CD4-positive, alpha-beta memory T cell (primary cell): ENCODE data around the gene OR10K2. TPM values are rescaled to one million over a fixed set of nuclear protein-coding genes. Genes with fewer than 3 reads are reported as not detected.

Experiments used
- CTCF ChIA-PET: fragments of 350-600 bp; sonication (Branson Sonifier 250); formaldehyde crosslinking; loops from one replicate; lab custom pipeline; 2021; ENCODE audit warnings: inconsistent platforms; ENCODE audit not compliant: partially characterized antibody; lab: Charles Lee
- POLR2A ChIA-PET: fragments of 350-600 bp; sonication (Branson Sonifier 250); formaldehyde crosslinking; loops from one replicate; lab custom pipeline; 2021; ENCODE audit not compliant: partially characterized antibody; lab: Charles Lee
- DNase-seq, 5 donors: peaks; one replicate each; pipeline versions ENCODE4 v3.0.0 to v3.0.0-alpha.2; 2020 to 2022; ENCODE audit warnings: mixed read lengths in 1 of 5
- H3K27ac ChIP-seq: one replicate; pipeline ENCODE4 v1.7.0; 2013; ENCODE audit warnings: low read depth, low read length
- H3K27me3 ChIP-seq: 2 replicates; pipeline ENCODE4 v1.7.0; 2013; ENCODE audit warnings: mild to moderate bottlenecking, low read length, moderate library complexity; ENCODE audit not compliant: insufficient read depth
- H3K36me3 ChIP-seq: 2 replicates; pipeline ENCODE4 v1.7.0; 2013; ENCODE audit warnings: mild to moderate bottlenecking, low read length, moderate library complexity; ENCODE audit not compliant: insufficient read depth
- H3K4me1 ChIP-seq: 2 replicates; pipeline ENCODE4 v1.7.0; 2013; ENCODE audit warnings: mild to moderate bottlenecking, low read length, moderate library complexity; ENCODE audit not compliant: insufficient read depth
- H3K4me3 ChIP-seq, 2 donors: one replicate each; pipeline ENCODE4 v1.7.0; 2013; ENCODE audit warnings: low read length in 2 of 2, mild to moderate bottlenecking in 1 of 2
- H3K9me3 ChIP-seq, 2 donors: one replicate each; pipeline ENCODE4 v1.7.0; 2013; ENCODE audit warnings: low read length in 2 of 2, control low read depth in 1 of 2; ENCODE audit not compliant: control insufficient read depth in 1 of 2
- H3K27ac Mint-ChIP-seq, 7 donors: one replicate each; pipeline ENCODE4 v1.8.0; 2020 to 2021; ENCODE audit warnings: mixed read lengths in 7 of 7, mild to moderate bottlenecking in 6 of 7, inconsistent platforms in 3 of 7, moderate library complexity in 3 of 7
- H3K27me3 Mint-ChIP-seq, 2 donors: one replicate each; pipeline ENCODE4 v1.8.0; 2020 to 2021; ENCODE audit warnings: mixed read lengths in 2 of 2
- H3K36me3 Mint-ChIP-seq, 2 donors: one replicate each; pipeline ENCODE4 v1.8.0; 2020 to 2021; ENCODE audit warnings: mixed read lengths in 2 of 2, inconsistent platforms in 1 of 2, mild to moderate bottlenecking in 1 of 2
- H3K4me1 Mint-ChIP-seq, 4 donors: one replicate each; pipeline ENCODE4 v1.8.0; 2020 to 2021; ENCODE audit warnings: mixed read lengths in 4 of 4, mild to moderate bottlenecking in 1 of 4
- H3K4me3 Mint-ChIP-seq, 8 donors: one replicate each; pipeline ENCODE4 v1.8.0; 2020 to 2021; ENCODE audit warnings: mixed read lengths in 8 of 8, mild to moderate bottlenecking in 7 of 8, moderate library complexity in 6 of 8, inconsistent platforms in 3 of 8
- H3K9me3 Mint-ChIP-seq, 8 donors: one replicate each; pipeline ENCODE4 v1.8.0; 2020 to 2021; ENCODE audit warnings: mixed read lengths in 8 of 8, mild to moderate bottlenecking in 5 of 8, inconsistent platforms in 3 of 8, moderate library complexity in 1 of 8
- intact Hi-C: fragments of 100-400 bp; cut with micrococcal nuclease; formaldehyde crosslinking; loops from one replicate; pipeline ENCODE4 v1.15.1; 2023
- polyA plus RNA-seq, 2 donors: library from polyadenylated mRNA; unstranded; fragments of 300-500 nt; fragmentation: Illumina TruSeq; gene quantifications; one replicate each; pipeline ENCODE4 v1.2.3, GENCODE V29; 2021
- total RNA-seq, 2 experiments: library from RNA; stranded (reverse); gene quantifications; one replicate each; pipeline ENCODE4 v1.2.3, GENCODE V29; 2021

OR10K2 gene, protein sequence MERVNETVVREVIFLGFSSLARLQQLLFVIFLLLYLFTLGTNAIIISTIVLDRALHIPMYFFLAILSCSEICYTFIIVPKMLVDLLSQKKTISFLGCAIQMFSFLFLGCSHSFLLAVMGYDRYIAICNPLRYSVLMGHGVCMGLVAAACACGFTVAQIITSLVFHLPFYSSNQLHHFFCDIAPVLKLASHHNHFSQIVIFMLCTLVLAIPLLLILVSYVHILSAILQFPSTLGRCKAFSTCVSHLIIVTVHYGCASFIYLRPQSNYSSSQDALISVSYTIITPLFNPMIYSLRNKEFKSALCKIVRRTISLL
- total RNA-seq (not detected), polyA plus RNA-seq (not detected)

DNA sequence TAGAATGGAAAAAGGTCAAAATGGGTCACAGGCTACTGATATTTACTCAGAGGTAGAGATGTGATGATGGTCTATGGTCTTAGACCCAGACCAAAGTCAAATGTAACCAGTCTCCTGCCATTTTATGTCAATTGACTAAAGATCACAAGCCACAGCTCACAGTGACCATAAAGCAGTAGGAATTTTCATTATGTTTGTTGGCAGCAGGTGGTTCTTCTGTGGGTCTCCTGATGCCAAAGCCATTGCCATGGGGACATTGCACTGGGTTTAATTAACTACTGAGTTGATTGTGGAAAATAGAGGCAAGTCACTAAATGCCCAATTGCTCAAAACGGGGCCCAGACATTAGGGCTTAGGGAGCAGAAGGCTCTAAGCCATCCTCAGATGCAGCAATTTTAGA is at the start of gene OR10K2:
TSS of gene OR10K2 (minus strand) at position 101 of the 400 bp plus-strand sequence. CDS start 5,371 bp downstream, outside the sequence.
- peaks cover 7 to 19% of the 10 kb centered on the region in 2 donors for H3K27me3 Mint-ChIP-seq
- H3K4me3 ChIP-seq = no peak within 1 kb of the TSS
- H3K36me3 ChIP-seq = no peaks in the 10 kb centered on the region
- ChIA-PET POLR2A (no interaction called here), CTCF (no interaction called here)
- no peak within 1 kb of the TSS for H3K4me3 Mint-ChIP-seq
- peaks cover 0 to 23% (median 17%) of the 10 kb centered on the region in 8 donors for H3K9me3 Mint-ChIP-seq
- no peaks in the 10 kb centered on the region for H3K4me1 Mint-ChIP-seq
- no peak within 1 kb of the TSS for H3K27ac Mint-ChIP-seq
- DNase-seq = no peak
- intact Hi-C loops = no loop called here
- H3K36me3 Mint-ChIP-seq = no peaks in the 10 kb centered on the region
- H3K4me1 ChIP-seq = no peaks in the 10 kb centered on the region
- H3K27me3 ChIP-seq = no peaks in the 10 kb centered on the region
- no peaks in the 10 kb centered on the region for H3K9me3 ChIP-seq
- no peak within 1 kb of the TSS for H3K27ac ChIP-seq

DNA sequence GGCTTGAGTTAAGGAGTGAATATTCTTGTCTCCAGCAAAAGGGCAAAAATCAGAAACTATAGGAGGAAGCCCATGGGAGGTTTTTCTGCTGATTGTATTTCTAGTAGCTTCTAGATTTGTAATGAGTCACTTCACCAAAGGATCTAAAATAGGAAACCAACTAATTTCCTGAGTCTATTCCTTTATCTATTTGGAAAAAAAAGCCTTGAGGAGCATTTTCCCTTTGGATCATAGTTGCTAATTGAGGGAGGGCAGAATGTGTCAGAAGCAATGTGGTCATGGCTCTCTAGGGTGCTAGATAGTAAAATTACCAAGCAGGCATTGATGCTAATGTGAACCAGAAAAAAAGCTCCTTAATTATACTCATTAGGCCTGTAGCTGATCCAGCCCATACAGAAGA is 45.9 kb upstream of the OR10K2 start, which contains the start of gene OR10R2:
TSS of gene OR10R2 (plus strand) at position 301 of the 400 bp plus-strand sequence. CDS start 106 bp downstream, outside the sequence.
- H3K27me3 Mint-ChIP-seq = peaks cover 12 to 15% of the 10 kb centered on the region in 2 donors
- ChIA-PET POLR2A (no interaction called here), CTCF (no interaction called here)
- H3K4me3 ChIP-seq = no peak within 1 kb of the TSS
- no peaks in the 10 kb centered on the region for H3K4me1 ChIP-seq
- H3K4me3 Mint-ChIP-seq = no peak within 1 kb of the TSS
- H3K36me3 Mint-ChIP-seq = no peaks in the 10 kb centered on the region
- H3K4me1 Mint-ChIP-seq = no peaks in the 10 kb centered on the region
- H3K27ac ChIP-seq = no peak within 1 kb of the TSS
- no peaks in the 10 kb centered on the region for H3K36me3 ChIP-seq
- no peaks in the 10 kb centered on the region for H3K9me3 ChIP-seq
- no peaks in the 10 kb centered on the region for H3K27me3 ChIP-seq
- H3K9me3 Mint-ChIP-seq = no peaks in the 10 kb centered on the region
- no peak within 1 kb of the TSS for H3K27ac Mint-ChIP-seq
- no peak for DNase-seq
- intact Hi-C loops = no loop called here

DNA sequence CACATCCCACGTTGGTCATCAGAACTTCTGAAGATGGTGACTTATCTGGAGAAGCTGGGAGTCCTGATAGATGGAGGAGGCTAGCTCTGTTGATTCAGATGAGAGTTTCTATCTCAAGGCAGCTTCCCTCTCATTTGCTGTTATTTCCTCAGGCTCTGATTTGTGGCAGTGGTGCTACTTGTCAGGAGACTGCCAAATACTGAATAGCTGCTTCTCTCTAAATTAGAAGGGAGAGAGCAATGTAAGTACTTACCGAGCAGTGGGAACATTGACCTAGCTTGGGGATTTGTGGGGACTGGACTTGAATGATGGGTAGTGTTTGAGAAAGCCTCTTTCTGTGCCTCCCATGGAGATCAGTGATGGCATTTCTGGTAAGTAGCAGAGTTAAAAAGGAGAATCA is 35.5 kb upstream of the OR10K2 start, which contains the start of gene OR10K1:
TSS of gene OR10K1 (plus strand) at position 301 of the 400 bp plus-strand sequence. CDS start 3,728 bp downstream, outside the sequence.
- H3K4me3 Mint-ChIP-seq = no peak within 1 kb of the TSS
- no peaks in the 10 kb centered on the region for H3K27me3 ChIP-seq
- no peak within 1 kb of the TSS for H3K4me3 ChIP-seq
- no peak for DNase-seq
- peaks cover 0 to 3% (median 0%) of the 10 kb centered on the region in 8 donors for H3K9me3 Mint-ChIP-seq
- H3K4me1 Mint-ChIP-seq = no peaks in the 10 kb centered on the region
- no peak within 1 kb of the TSS for H3K27ac Mint-ChIP-seq
- no peaks in the 10 kb centered on the region for H3K36me3 Mint-ChIP-seq
- no peaks in the 10 kb centered on the region for H3K9me3 ChIP-seq
- intact Hi-C loops = no loop called here
- H3K27ac ChIP-seq = no peak within 1 kb of the TSS
- ChIA-PET CTCF (no interaction called here), POLR2A (no interaction called here)
- no peaks in the 10 kb centered on the region for H3K36me3 ChIP-seq
- no peaks in the 10 kb centered on the region for H3K4me1 ChIP-seq
- H3K27me3 Mint-ChIP-seq = peaks cover 9 to 15% of the 10 kb centered on the region in 2 donors

DNA sequence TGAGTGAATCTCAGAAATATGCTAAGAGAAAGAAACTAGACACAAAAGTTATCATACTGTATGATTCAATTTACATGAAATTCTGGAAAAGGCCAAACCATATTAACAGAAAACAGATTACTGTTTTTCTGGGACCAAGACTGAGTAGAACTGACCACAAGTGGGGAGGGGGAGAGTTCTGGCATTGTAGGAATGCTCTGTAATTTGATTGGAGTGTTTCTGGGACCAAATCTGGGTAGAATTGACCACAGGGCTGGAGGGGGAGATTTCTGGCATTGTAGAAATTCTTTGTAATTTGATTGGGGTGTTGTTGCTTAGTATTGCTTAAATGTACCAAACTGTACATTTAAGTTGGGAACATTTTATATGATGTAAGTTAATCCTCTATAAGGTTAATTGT is 32.2 kb upstream of the OR10K2 start:
- ChIA-PET POLR2A (no interaction called here), CTCF (no interaction called here)
- Mint-ChIP-seq H3K27me3 (peaks cover 20 to 27% of the 10 kb centered on the region in 2 donors), H3K9me3 (peaks cover 0 to under 1% (median 0%) of the 10 kb centered on the region in 8 donors), H3K4me1 (no peaks in the 10 kb centered on the region), H3K27ac (no peak overlapping the region), H3K36me3 (no peaks in the 10 kb centered on the region), H3K4me3 (no peak overlapping the region)
- Histone ChIP-seq H3K9me3 (no peaks in the 10 kb centered on the region), H3K4me3 (no peak overlapping the region), H3K4me1 (no peaks in the 10 kb centered on the region), H3K27ac (no peak overlapping the region), H3K27me3 (no peaks in the 10 kb centered on the region), H3K36me3 (no peaks in the 10 kb centered on the region)
- no peak for DNase-seq
- intact Hi-C loops = no loop called here

DNA sequence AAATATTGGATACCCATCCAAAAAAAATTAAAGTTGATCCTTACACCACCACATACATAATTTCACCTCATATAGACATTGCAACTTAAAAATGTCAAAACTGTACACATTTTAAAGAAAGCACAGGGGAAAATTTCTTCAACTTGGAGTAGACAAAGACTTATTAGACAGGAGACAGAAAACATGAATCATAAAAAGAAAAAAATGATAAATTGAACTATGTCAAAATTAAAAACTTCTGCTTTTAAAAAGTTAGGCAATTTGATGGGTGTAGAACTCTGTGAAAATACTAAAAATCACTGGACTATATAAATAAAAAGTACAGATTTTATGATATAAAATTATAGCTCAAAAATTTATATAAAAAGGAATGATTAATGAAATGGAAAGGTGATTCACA is 31.2 kb upstream of the OR10K2 start:
- Mint-ChIP-seq H3K27ac (no peak overlapping the region), H3K4me1 (no peaks in the 10 kb centered on the region), H3K4me3 (no peak overlapping the region), H3K9me3 (peaks cover 0 to 4% (median under 1%) of the 10 kb centered on the region in 8 donors), H3K36me3 (no peaks in the 10 kb centered on the region), H3K27me3 (peaks cover 19 to 27% of the 10 kb centered on the region in 2 donors)
- DNase-seq = no peak
- H3K36me3 ChIP-seq = no peaks in the 10 kb centered on the region
- intact Hi-C loops = no loop called here
- H3K27ac ChIP-seq = no peak overlapping the region
- CTCF ChIA-PET = no interaction called here
- no peak overlapping the region for H3K4me3 ChIP-seq
- POLR2A ChIA-PET = no interaction called here
- H3K9me3 ChIP-seq = no peaks in the 10 kb centered on the region
- H3K27me3 ChIP-seq = no peaks in the 10 kb centered on the region
- no peaks in the 10 kb centered on the region for H3K4me1 ChIP-seq

DNA sequence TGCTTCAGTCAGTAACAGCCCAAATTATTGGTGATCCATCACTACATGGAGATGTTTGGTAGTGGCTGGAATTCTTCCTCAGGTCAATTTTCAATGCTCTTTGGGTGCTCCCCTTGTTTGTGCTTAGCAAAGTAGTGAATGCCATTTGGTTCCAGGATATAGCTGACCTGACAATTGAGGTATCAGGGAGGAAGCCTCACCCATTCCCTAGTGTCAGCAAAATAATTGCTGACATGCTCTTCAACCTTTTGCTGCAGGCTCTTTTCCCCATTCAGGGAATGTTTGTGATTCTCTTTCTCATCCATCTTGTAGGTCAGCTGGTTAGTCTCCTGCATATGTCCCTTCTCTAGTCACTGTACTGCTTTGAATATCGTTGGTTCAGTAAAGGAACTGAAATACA is 28.5 kb upstream of the OR10K2 start:
- Histone ChIP-seq H3K36me3 (no peaks in the 10 kb centered on the region), H3K4me3 (no peak overlapping the region), H3K27ac (no peak overlapping the region), H3K27me3 (no peaks in the 10 kb centered on the region), H3K4me1 (no peaks in the 10 kb centered on the region), H3K9me3 (no peaks in the 10 kb centered on the region)
- no peak for DNase-seq
- Mint-ChIP-seq H3K27me3 (peaks cover 18 to 30% of the 10 kb centered on the region in 2 donors), H3K9me3 (peaks cover 0 to 15% (median 7%) of the 10 kb centered on the region in 8 donors), H3K27ac (no peak overlapping the region), H3K36me3 (no peaks in the 10 kb centered on the region), H3K4me1 (no peaks in the 10 kb centered on the region), H3K4me3 (no peak overlapping the region)
- intact Hi-C loops = no loop called here
- POLR2A ChIA-PET = no interaction called here
- CTCF ChIA-PET = no interaction called here

DNA sequence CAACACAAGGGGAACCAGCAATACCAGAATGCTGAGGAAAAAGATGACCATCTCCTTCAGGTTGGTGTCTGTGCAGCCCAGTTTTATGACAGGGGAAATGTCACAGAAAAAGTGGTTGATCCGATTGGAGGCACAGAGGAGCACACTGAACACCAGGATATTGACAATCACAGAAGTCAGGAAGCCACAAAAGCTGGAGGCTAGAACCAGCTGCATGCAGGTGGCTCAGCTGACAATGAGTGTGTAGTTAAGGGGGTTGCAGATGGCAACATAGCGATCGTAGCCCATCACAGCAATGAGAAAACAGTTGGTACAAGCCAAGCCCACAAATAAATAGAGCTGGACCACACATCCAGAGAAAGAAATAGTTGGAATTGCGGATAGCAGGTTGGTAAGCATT is 19.3 kb upstream of the OR10K2 start:
- Histone ChIP-seq H3K36me3 (no peaks in the 10 kb centered on the region), H3K27me3 (no peaks in the 10 kb centered on the region), H3K4me1 (no peaks in the 10 kb centered on the region), H3K9me3 (no peaks in the 10 kb centered on the region), H3K4me3 (no peak overlapping the region), H3K27ac (no peak overlapping the region)
- peaks cover 0 to 2% (median 0%) of the 10 kb centered on the region in 8 donors for H3K9me3 Mint-ChIP-seq
- no peaks in the 10 kb centered on the region for H3K4me1 Mint-ChIP-seq
- no peak overlapping the region for H3K27ac Mint-ChIP-seq
- H3K36me3 Mint-ChIP-seq = no peaks in the 10 kb centered on the region
- no peak overlapping the region for H3K4me3 Mint-ChIP-seq
- peaks cover 19 to 21% of the 10 kb centered on the region in 2 donors for H3K27me3 Mint-ChIP-seq
- no peak for DNase-seq
- intact Hi-C loops = no loop called here
- ChIA-PET POLR2A (no interaction called here), CTCF (no interaction called here)
